ENCODE data around the gene GPR132.

DNA sequence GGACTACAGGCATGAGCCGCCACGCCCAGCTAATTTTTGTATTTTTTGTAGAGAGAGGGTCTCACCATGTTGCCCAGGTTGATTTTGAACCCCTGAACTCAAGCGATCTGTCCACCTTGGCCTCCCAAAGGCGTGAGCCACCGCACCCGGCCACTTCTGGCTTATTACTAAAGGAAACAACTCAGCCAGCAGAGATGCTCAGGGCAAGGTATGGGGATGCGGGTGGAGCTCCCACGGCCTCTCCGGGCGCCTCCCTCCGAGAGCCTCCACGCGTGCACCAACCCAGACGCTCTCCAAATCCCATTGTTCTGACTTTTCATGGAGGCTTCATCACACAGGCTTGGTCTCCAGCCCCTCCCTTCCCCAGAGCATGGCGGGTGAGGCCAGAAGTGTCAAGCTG, 6.1 kb upstream of the GPR132 start:
- no peak for TF ChIP-seq EZH2phosphoT487 (IDR thresholded peaks at IDR 0.05; ENCODE audit: borderline replicate concordance)
- TF ChIP-seq, protein P1, sequence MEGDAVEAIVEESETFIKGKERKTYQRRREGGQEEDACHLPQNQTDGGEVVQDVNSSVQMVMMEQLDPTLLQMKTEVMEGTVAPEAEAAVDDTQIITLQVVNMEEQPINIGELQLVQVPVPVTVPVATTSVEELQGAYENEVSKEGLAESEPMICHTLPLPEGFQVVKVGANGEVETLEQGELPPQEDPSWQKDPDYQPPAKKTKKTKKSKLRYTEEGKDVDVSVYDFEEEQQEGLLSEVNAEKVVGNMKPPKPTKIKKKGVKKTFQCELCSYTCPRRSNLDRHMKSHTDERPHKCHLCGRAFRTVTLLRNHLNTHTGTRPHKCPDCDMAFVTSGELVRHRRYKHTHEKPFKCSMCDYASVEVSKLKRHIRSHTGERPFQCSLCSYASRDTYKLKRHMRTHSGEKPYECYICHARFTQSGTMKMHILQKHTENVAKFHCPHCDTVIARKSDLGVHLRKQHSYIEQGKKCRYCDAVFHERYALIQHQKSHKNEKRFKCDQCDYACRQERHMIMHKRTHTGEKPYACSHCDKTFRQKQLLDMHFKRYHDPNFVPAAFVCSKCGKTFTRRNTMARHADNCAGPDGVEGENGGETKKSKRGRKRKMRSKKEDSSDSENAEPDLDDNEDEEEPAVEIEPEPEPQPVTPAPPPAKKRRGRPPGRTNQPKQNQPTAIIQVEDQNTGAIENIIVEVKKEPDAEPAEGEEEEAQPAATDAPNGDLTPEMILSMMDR (conservative IDR thresholded peaks at IDR 0.05; ENCODE audit: low read length), result no peak
